ENCODE measurements around the gene MLH1. TPM values are rescaled to one million over a fixed set of nuclear protein-coding genes. Genes with fewer than 3 reads are reported as not detected.

MLH1 gene
- total and polyA plus RNA-seq, 10 of the 15 experiments (the other 5 are each of a cell fraction or from before 2014, with no cell fraction given): 58.6 to 109 (median 81.4) TPM

DNA sequence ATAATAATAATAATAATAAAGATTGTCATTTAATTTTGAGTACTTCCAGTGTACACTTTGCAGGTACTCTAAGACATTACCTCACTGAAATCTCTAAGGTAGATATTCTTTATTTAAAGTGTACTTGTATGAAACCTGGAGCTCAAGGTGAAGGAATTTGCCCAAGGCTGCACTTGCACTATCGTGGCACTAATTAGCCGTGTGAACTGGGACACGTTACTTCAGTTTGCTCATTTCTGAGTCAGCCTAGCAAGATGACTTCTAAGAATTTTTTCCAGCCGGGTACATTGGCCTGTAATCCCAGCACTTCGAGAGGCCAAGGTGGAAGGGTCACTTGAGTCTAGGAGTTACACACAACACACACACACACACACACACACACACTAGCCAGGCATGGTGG is 33.5 kb downstream of the MLH1 start (continued):
- TF ChIP-seq, protein P1, sequence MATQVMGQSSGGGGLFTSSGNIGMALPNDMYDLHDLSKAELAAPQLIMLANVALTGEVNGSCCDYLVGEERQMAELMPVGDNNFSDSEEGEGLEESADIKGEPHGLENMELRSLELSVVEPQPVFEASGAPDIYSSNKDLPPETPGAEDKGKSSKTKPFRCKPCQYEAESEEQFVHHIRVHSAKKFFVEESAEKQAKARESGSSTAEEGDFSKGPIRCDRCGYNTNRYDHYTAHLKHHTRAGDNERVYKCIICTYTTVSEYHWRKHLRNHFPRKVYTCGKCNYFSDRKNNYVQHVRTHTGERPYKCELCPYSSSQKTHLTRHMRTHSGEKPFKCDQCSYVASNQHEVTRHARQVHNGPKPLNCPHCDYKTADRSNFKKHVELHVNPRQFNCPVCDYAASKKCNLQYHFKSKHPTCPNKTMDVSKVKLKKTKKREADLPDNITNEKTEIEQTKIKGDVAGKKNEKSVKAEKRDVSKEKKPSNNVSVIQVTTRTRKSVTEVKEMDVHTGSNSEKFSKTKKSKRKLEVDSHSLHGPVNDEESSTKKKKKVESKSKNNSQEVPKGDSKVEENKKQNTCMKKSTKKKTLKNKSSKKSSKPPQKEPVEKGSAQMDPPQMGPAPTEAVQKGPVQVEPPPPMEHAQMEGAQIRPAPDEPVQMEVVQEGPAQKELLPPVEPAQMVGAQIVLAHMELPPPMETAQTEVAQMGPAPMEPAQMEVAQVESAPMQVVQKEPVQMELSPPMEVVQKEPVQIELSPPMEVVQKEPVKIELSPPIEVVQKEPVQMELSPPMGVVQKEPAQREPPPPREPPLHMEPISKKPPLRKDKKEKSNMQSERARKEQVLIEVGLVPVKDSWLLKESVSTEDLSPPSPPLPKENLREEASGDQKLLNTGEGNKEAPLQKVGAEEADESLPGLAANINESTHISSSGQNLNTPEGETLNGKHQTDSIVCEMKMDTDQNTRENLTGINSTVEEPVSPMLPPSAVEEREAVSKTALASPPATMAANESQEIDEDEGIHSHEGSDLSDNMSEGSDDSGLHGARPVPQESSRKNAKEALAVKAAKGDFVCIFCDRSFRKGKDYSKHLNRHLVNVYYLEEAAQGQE (IDR thresholded peaks at IDR 0.05; ENCODE audit: low read depth, low read length): no peak

DNA sequence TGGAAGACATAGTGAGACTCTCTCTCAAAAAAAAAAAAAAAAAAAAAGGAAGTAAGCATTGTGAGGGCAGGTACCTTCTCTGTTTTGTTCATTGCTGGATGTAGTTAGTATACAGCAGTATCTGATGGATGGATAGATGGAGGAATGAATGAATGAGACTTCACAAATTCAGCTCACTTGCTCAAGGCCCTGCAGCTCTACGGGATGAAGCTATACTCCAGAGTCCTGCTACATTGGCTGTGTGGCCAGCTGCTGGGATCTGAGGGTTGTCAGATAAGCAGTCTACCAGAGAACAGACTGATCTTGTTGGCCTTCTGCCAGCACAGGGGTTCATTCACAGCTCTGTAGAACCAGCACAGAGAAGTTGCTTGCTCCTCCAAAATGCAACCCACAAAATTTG is 35.0 kb downstream of the MLH1 start:
- FAIRE-seq (no peak), DNase-seq (ENCODE audit: low read depth, low spot score) (no peak), ATAC-seq (no peak)
- Histone ChIP-seq H3K9me3 (replicated peaks; ENCODE audit: control insufficient read depth, insufficient read depth, low read length) (no peaks in the 10 kb centered on the region), H3K4me3 (no peak overlapping the region), H4K20me1 (ENCODE audit: control insufficient read depth, insufficient read depth) (peaks cover 2% of the 10 kb centered on the region; the same call in 1 of the 2 replicates), H2AFZ (ENCODE audit: control insufficient read depth, low read depth, low read length) (no peak overlapping the region), H3K9ac (ENCODE audit: control insufficient read depth, insufficient read depth, low read length) (no peak overlapping the region), H3K36me3 (ENCODE audit: control insufficient read depth in 2 of 2, insufficient read depth in 2 of 2, low read length in 1 of 2) (peaks cover 3 to 39% of the 10 kb centered on the region in 2 experiments), H3K27me3 (replicated peaks in 1 of 2; ENCODE audit: control insufficient read depth in 2 of 2, insufficient read depth in 2 of 2, low read length in 1 of 2) (no peaks in the 10 kb centered on the region), H3K79me2 (ENCODE audit: control insufficient read depth, insufficient read depth, low read length) (no peaks in the 10 kb centered on the region), H3K4me2 (ENCODE audit: control insufficient read depth, insufficient read depth) (no peak overlapping the region), H3K4me1 (ENCODE audit: control insufficient read depth, insufficient read depth, low read length) (peaks cover 4% of the 10 kb centered on the region; the same call in 1 of the 2 replicates), H3K27ac (ENCODE audit: control insufficient read depth, insufficient read depth) (no peak overlapping the region)
- in situ Hi-C loops (cut with MboI): no loop called here
- WGBS (ENCODE audit: insufficient coverage, insufficient replicate concordance, low lambda C conversion rate, missing lambda C conversion rate): 92% methylated on average over 1 of the region's 1 CpG
- ChIA-PET CTCF (interaction anchor here (1.9 kb wide), 1 partner anchor 8 kb away, joined by 4 read pairs; no protein-coding TSS in a partner anchor), RAD21 (ENCODE audit: unreplicated experiment) (no interaction called here), POLR2A (interaction anchor here (0.6 to 0.7 kb wide), 2 partner anchors 32 to 43 kb away, joined by 4 to 6 read pairs; no protein-coding TSS in a partner anchor), SMC1A (ENCODE audit: uncharacterized antibody, unreplicated experiment) (interaction anchor here (0.8 to 1.5 kb wide), 5 partner anchors 9 to 193 kb away, joined by 3 to 5 read pairs (median 3); no protein-coding TSS in a partner anchor)
- intact Hi-C loops (cut with micrococcal nuclease; ENCODE audit: unreplicated experiment): no loop called here
- TF ChIP-seq MTA2 (IDR thresholded peaks at IDR 0.05; ENCODE audit: low read depth): no peak
- TF ChIP-seq, protein P2, sequence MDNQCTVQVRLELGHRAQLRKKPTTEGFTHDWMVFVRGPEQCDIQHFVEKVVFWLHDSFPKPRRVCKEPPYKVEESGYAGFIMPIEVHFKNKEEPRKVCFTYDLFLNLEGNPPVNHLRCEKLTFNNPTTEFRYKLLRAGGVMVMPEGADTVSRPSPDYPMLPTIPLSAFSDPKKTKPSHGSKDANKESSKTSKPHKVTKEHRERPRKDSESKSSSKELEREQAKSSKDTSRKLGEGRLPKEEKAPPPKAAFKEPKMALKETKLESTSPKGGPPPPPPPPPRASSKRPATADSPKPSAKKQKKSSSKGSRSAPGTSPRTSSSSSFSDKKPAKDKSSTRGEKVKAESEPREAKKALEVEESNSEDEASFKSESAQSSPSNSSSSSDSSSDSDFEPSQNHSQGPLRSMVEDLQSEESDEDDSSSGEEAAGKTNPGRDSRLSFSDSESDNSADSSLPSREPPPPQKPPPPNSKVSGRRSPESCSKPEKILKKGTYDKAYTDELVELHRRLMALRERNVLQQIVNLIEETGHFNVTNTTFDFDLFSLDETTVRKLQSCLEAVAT (IDR thresholded peaks at IDR 0.05): no peak
- BruUV-seq (replicated peaks): no TSS peak

All from GM12878 (cell line).